NCI-H460 (cell line): ENCODE measurements around the gene DIPK1C. TPM values are rescaled to one million over a fixed set of nuclear protein-coding genes. Genes with fewer than 3 reads are reported as not detected.

Experiments used
- DNase-seq: peaks from one replicate; pipeline ENCODE4 v3.0.0-alpha.2; 2016; ENCODE audit warnings: low read depth; ENCODE audit errors: extremely low read depth
- total RNA-seq: library from RNA; depleted of rRNA; stranded (reverse); fragments of >200 nt; shearing (Covaris generic); gene quantifications from 2 replicates; pipeline ENCODE4 v1.2.3, GENCODE V29; 2014

Gene DIPK1C
- total RNA-seq, 1 experiment from 2014 or later = not detected

- DNase-seq = no peak
These were observed 31.2 kb downstream of the DIPK1C start for GRCh38 chr18:74425876-74426275.

GRCh38 chr18:74425161-74425560, 31.9 kb downstream of the DIPK1C start:
- no peak for DNase-seq

GRCh38 chr18:74422541-74422940, 34.6 kb downstream of the DIPK1C start:
- DNase-seq = no peak

- DNase-seq = no peak
These were observed 36.2 kb downstream of the DIPK1C start for GRCh38 chr18:74420926-74421325.

GRCh38 chr18:74420481-74420880, 36.6 kb downstream of the DIPK1C start:
- DNase-seq = no peak

GRCh38 chr18:74419761-74420160, 37.3 kb downstream of the DIPK1C start:
- DNase-seq = no peak

GRCh38 chr18:74418023-74418422, 39.1 kb downstream of the DIPK1C start:
- no peak for DNase-seq

- DNase-seq = no peak
These were observed 41.0 kb downstream of the DIPK1C start for GRCh38 chr18:74416124-74416523.

- DNase-seq = no peak
These were observed 42.1 kb downstream of the DIPK1C start for GRCh38 chr18:74414953-74415515.

GRCh38 chr18:74413836-74414235, 43.3 kb downstream of the DIPK1C start:
- no peak for DNase-seq

GRCh38 chr18:74412116-74412880, 44.8 kb downstream of the DIPK1C start:
- DNase-seq = no peak

- no peak for DNase-seq
These were observed 45.6 kb downstream of the DIPK1C start for GRCh38 chr18:74411475-74411874.

- DNase-seq = no peak
These were observed 46.6 kb downstream of the DIPK1C start for GRCh38 chr18:74410441-74410992.

GRCh38 chr18:74407888-74408287, 49.2 kb downstream of the DIPK1C start:
- no peak for DNase-seq

- DNase-seq = no peak
These were observed 54.2 kb downstream of the DIPK1C start for GRCh38 chr18:74402806-74403433.

GRCh38 chr18:74400813-74401212, 56.3 kb downstream of the DIPK1C start:
- DNase-seq = no peak

- no peak for DNase-seq
These were observed 57.8 kb downstream of the DIPK1C start for GRCh38 chr18:74399091-74399887.

- DNase-seq = no peak
These were observed 59.5 kb downstream of the DIPK1C start for GRCh38 chr18:74397572-74397971.

- no peak for DNase-seq
These were observed 60.6 kb downstream of the DIPK1C start for GRCh38 chr18:74396171-74397169.
